HepG2 (cell line): ENCODE measurements around the gene HSPA1A. TPM values are rescaled to one million over a fixed set of nuclear protein-coding genes. Genes with fewer than 3 reads are reported as not detected.

Source experiments
- ATF7 ChIP-seq, 2 experiments: fragments of 450-650 bp in 1 of 2; sonication (generic) in 1 of 2; formaldehyde crosslinking in 1 of 2; IDR thresholded peaks; 2 replicates each; pipeline versions ENCODE4 v1.4.0 to v1.6.1; 2016 to 2020; ENCODE audit warnings: antibody characterized with exemption in 1 of 2, mild to moderate bottlenecking in 1 of 2, missing genetic modification reagents in 1 of 2
- DR1 ChIP-seq: sonication (generic); formaldehyde crosslinking; IDR thresholded peaks from 2 replicates; pipeline ENCODE4 v1.8.0; 2021; ENCODE audit warnings: mild to moderate bottlenecking, missing genetic modification reagents, inconsistent platforms
- GATAD2A ChIP-seq: IDR thresholded peaks from 2 replicates; pipeline ENCODE4 v1.6.1; 2016
- KDM6A ChIP-seq: IDR thresholded peaks from 2 replicates; pipeline ENCODE4 v1.6.1; 2016; ENCODE audit warnings: low read depth
- KLF13 ChIP-seq: sonication (generic); formaldehyde crosslinking; IDR thresholded peaks from 2 replicates; pipeline ENCODE4 v1.4.0; 2020; ENCODE audit warnings: mild to moderate bottlenecking, missing genetic modification reagents
- MXD1 ChIP-seq: sonication (generic); formaldehyde crosslinking; IDR thresholded peaks from 2 replicates; pipeline ENCODE4 v1.4.0; 2020; ENCODE audit warnings: mild to moderate bottlenecking, missing genetic modification reagents
- NCOA2 ChIP-seq: sonication (generic); formaldehyde crosslinking; IDR thresholded peaks from 2 replicates; pipeline ENCODE4 v1.8.0; 2022; ENCODE audit warnings: inconsistent platforms
- SCMH1 ChIP-seq: sonication (generic); formaldehyde crosslinking; IDR thresholded peaks from 2 replicates; pipeline ENCODE4 v1.9.0; 2021; ENCODE audit warnings: missing genetic modification reagents, mild to moderate bottlenecking, borderline replicate concordance
- SMAD3 ChIP-seq: sonication (generic); formaldehyde crosslinking; IDR thresholded peaks from 2 replicates; pipeline ENCODE4 v1.4.0; 2020; ENCODE audit warnings: missing genetic modification reagents
- SNAPC2 ChIP-seq: sonication (generic); formaldehyde crosslinking; IDR thresholded peaks from 2 replicates; pipeline ENCODE4 v1.8.1; 2022; ENCODE audit warnings: mild to moderate bottlenecking, missing genetic modification reagents
- TMF1 ChIP-seq: sonication (generic); formaldehyde crosslinking; IDR thresholded peaks from 2 replicates; pipeline ENCODE4 v1.8.1; 2022; ENCODE audit warnings: low read depth, missing genetic modification reagents
- ZBTB1 ChIP-seq: sonication (generic); formaldehyde crosslinking; IDR thresholded peaks from 2 replicates; pipeline ENCODE4 v1.4.0; 2020; ENCODE audit warnings: missing genetic modification reagents, borderline replicate concordance
- ZFP37 ChIP-seq: sonication (generic); formaldehyde crosslinking; IDR thresholded peaks from 2 replicates; pipeline ENCODE4 v1.4.0; 2020; ENCODE audit warnings: missing genetic modification reagents, borderline replicate concordance
- ZFP90 ChIP-seq: sonication (generic); formaldehyde crosslinking; IDR thresholded peaks from 2 replicates; pipeline ENCODE4 v1.8.0; 2022; ENCODE audit warnings: missing genetic modification reagents, mild to moderate bottlenecking, inconsistent platforms, borderline replicate concordance
- ZNF136 ChIP-seq: sonication (generic); formaldehyde crosslinking; IDR thresholded peaks from 2 replicates; pipeline ENCODE4 v1.8.1; 2022; ENCODE audit warnings: low read depth, mild to moderate bottlenecking, moderate library complexity, missing genetic modification reagents
- ZNF138 ChIP-seq: sonication (generic); formaldehyde crosslinking; IDR thresholded peaks from 2 replicates; pipeline ENCODE4 v1.5.0; 2020; ENCODE audit warnings: mild to moderate bottlenecking, low read depth, missing genetic modification reagents
- ZNF550 ChIP-seq: sonication (generic); formaldehyde crosslinking; IDR thresholded peaks from 2 replicates; pipeline ENCODE4 v1.4.0; 2020; ENCODE audit warnings: mild to moderate bottlenecking, missing genetic modification reagents, borderline replicate concordance
- ZNF609 ChIP-seq: sonication (generic); formaldehyde crosslinking; IDR thresholded peaks from 2 replicates; pipeline ENCODE4 v1.4.0; 2020; ENCODE audit warnings: mild to moderate bottlenecking, missing genetic modification reagents, borderline replicate concordance
- ZNF678 ChIP-seq: sonication (generic); formaldehyde crosslinking; IDR thresholded peaks from 2 replicates; pipeline ENCODE4 v1.4.0; 2020; ENCODE audit warnings: mild to moderate bottlenecking, missing genetic modification reagents
- ZNF709 ChIP-seq: sonication (generic); formaldehyde crosslinking; IDR thresholded peaks from 2 replicates; pipeline ENCODE4 v1.5.0; 2020; ENCODE audit warnings: mild to moderate bottlenecking, missing genetic modification reagents
- ZNF781 ChIP-seq: sonication (generic); formaldehyde crosslinking; IDR thresholded peaks from 2 replicates; pipeline ENCODE4 v1.5.1; 2020; ENCODE audit warnings: borderline replicate concordance, mild to moderate bottlenecking, missing genetic modification reagents; ENCODE audit errors: not compliant biosample characterization
- ZSCAN22 ChIP-seq: sonication (generic); formaldehyde crosslinking; IDR thresholded peaks from 2 replicates; pipeline ENCODE4 v1.4.0; 2020; ENCODE audit warnings: mild to moderate bottlenecking, missing genetic modification reagents
- polyA plus RNA-seq, 8 experiments: library from polyadenylated mRNA; depleted of rRNA in 3 of 8; stranded (reverse) in 7 of 8; unstranded in 1 of 8; fragments of >200 nt; fragmentation: Illumina TruSeq in 4 of 8; extraction: Trizol in 4 of 8; gene quantifications; 2 replicates each; pipeline versions ENCODE4 v1.2.1 to v1.2.3, GENCODE V29; 2011 to 2016; ENCODE audit warnings: low read depth in 4 of 8, missing spikeins in 1 of 8, mixed read lengths in 1 of 8; ENCODE audit not compliant: insufficient read depth in 1 of 8
- total RNA-seq, 5 experiments: library from RNA; depleted of rRNA; stranded (reverse); fragments of >200 nt; fragmentation: Illumina TruSeq; extraction: Trizol; gene quantifications; 2 replicates each; pipeline ENCODE4 v1.2.3, GENCODE V29; 2016; ENCODE audit warnings: low read depth in 1 of 5

The HSPA1A gene
- total and polyA plus RNA-seq, 2 of the 13 experiments (the other 11 are each of a cell fraction or from before 2014, with no cell fraction given) = 44.5 to 85.0 TPM

DNA sequence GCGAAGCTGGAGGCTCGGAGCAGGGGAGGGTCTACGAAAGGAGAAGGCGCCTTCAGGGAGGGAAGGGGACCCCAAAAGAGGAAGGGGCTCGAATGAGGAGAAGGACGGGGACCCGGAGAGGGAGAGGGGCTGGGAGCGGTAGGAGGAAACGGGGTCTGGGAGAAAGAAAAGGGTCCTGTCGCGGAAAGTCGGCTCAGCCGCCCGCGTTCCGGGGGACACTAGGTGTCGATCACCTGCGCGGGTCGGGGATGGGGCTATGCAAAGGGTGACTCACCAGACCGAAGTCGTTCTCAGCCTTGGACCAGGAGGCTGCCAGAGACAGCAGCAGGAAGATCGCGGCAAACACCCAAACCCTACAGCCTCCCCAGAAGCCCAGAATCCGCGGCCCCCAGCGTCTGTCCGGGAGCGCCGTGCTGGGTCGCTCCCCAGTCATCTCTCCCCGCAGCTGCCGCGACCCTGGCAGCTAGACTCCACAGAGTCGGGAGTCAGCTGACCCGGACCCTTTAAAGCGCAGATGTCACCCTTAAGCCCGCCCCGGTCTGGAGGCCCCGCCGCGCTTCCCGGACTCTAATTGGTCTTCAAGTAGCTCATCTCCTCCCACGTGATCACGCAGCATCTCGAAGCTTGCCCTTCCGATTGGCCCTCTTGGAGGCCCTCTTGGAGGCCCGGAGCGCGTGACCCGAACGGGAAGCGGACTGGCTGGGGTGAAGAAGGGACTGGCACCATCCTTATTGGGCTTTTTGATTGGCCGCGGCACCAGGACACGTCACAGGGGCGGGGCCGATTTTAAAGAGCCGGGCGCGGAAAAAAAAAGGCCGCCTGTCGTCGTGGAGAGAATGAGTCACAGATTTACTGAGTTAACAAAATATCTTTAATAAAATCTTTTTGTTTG lies 47.2 kb downstream of the HSPA1A start, which contains the start of gene NEU1 (continued):
- no peak for TF ChIP-seq ATF7 (IDR thresholded peaks at IDR 0.05)
- no peak for TF ChIP-seq ATF7 (CRISPR knock-in tag; IDR thresholded peaks at IDR 0.05)
- TF ChIP-seq NCOA2 (CRISPR knock-in tag) = peak; percentile 48; the same call in 1 of the 2 replicates
- peak; percentile 84 for TF ChIP-seq MXD1 (CRISPR knock-in tag)
- peak; percentile 81 for TF ChIP-seq SMAD3 (CRISPR knock-in tag)
- TF ChIP-seq TMF1 (CRISPR knock-in tag) = peak; percentile 50; the same call in 1 of the 2 replicates
- TF ChIP-seq ZNF781 (CRISPR knock-in tag) = no peak
- TF ChIP-seq ZNF550 (CRISPR knock-in tag) = no peak; the same call in 1 of the 2 replicates
- 0 out of 2 replicates have a peak, but pooled peaks have one; percentile 89 for TF ChIP-seq KLF13 (CRISPR knock-in tag)
- 0 out of 2 replicates have a peak, but pooled peaks have one; percentile 33 for TF ChIP-seq ZFP90
- TF ChIP-seq ZNF709 (CRISPR knock-in tag) = no peak
- no peak for TF ChIP-seq KDM6A (CRISPR knock-in tag)
- TF ChIP-seq DR1 (CRISPR knock-in tag) = peak; percentile 99
- TF ChIP-seq ZBTB1 (CRISPR knock-in tag) = 0 out of 2 replicates have a peak, but pooled peaks have one; percentile 34
- no peak; the same call in 1 of the 2 replicates for TF ChIP-seq ZNF678 (CRISPR knock-in tag)
- TF ChIP-seq ZNF136 (CRISPR knock-in tag) = peak; percentile 98
- TF ChIP-seq ZSCAN22 (CRISPR knock-in tag) = no peak
- TF ChIP-seq ZNF609 (CRISPR knock-in tag) = peak; percentile 63
- TF ChIP-seq SCMH1 = no peak
- peak; percentile 83; the same call in 1 of the 2 replicates for TF ChIP-seq SNAPC2 (CRISPR knock-in tag)
- TF ChIP-seq GATAD2A (CRISPR knock-in tag) = peak; percentile 75
- no peak for TF ChIP-seq ZNF138
- TF ChIP-seq ZFP37 (CRISPR knock-in tag) = no peak; the same call in 1 of the 2 replicates
